IPS DF 4.7 (cell line): ENCODE results near the gene GATA3.
"Not testable (repeated sequence)": the region's sequence is repeated elsewhere in the genome, so short reads cannot be mapped to it uniquely, and the experiment has no call there.

Source experiments
- DNase-seq: peaks from one replicate; pipeline ENCODE4 v3.0.0-alpha.2; 2013; ENCODE audit warnings: low spot score; ENCODE audit errors: extremely low read depth

GATA3 gene

GRCh38 chr10:8054494-8055407 is at the start of gene GATA3:
Gene GATA3, plus strand, starts transcription at chr10:8054688. Its CDS starts 968 bp downstream, at chr10:8055656.
- DNase-seq, result no peak

DNA sequence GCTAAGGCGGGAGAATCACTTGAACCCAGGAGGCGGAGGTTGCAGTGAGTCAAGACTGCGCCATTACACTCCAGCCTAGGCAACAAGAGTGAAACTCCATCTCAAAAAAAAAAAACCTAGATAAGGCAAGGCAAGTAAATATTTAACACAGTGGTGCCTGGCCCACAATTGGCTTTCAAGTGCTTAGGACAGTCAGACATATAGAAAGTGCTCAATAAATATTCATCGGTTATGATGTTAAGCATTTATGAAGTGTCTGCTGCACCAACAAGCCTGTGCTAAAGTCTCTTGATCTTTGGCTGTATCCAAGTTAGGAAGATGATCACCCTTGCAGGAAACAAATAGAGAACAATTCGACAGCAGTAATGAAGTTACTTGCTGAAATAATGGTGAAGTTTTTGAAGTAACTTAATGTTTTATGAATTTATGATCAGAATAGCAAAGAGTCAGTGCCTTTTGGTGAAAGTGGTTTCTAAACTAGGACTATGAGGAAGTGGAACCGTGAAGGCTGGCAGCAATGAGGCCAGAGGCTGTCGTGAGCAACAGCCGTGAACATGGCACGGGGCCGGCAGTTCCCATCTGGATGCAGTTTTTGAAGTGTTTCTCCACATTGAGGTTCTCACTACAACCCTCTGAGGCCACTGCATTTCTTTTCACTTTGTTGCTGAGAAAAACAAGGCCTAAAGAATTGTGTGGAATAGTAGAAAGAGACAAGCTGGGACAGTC is 48.1 kb upstream of the GATA3 start:
- DNase-seq, result no peak

DNA sequence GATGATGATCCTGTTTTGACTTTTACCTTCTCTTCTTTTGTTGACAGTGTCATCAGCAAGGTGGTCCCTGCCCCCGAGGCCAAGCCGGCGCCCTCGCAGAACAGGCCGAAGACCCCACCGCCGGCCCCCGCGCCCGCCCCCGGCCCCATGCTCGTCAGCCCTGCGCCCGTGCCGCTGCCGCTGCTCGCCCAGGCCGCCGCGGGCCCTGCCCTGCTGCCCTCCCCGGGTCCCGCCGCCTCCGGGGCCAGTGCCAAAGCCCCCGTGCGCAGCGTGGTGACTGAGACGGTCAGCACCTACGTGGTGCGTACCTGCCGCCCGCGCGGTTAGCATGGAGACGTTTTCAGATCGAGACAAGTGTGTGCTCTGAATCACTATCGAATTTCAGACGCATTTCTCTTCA is 45.5 kb upstream of the GATA3 start:
- DNase-seq, result no peak

DNA sequence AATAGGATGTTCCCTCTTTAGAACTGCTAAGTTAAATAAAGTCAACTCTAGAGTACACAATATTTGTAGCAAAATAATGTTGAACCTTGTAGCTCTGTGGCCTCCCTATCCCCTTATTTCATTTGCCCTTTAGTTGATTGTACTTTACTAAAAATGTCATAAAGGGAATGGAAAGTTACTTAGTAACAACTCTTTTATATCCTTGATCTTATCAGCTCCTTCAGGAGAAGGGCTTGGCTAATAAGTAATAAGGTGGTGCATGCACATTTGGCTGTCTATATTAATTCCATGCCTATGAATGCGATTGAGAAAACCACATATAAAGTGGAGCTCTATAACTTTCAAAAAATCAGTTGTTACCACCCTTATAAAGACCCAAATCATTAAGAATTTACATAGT is 41.5 kb upstream of the GATA3 start:
- no peak for DNase-seq

DNA sequence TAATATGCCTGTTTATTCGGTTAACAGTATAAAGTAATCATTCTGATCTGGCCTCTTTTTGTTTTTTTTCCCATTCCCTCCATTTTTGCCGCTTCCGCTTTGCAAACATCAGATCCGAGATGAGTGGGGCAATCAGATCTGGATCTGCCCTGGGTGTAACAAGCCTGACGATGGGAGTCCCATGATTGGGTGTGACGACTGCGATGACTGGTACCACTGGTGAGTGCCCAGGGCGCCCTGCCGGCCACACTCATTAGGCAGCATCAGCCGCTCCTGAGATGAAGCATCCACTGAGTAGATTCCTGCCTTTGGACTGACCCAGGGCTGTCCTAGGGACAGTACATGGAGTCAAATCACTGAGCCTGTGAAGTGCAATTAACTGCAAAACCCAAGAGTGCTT is 40.9 kb upstream of the GATA3 start:
- no peak for DNase-seq

DNA sequence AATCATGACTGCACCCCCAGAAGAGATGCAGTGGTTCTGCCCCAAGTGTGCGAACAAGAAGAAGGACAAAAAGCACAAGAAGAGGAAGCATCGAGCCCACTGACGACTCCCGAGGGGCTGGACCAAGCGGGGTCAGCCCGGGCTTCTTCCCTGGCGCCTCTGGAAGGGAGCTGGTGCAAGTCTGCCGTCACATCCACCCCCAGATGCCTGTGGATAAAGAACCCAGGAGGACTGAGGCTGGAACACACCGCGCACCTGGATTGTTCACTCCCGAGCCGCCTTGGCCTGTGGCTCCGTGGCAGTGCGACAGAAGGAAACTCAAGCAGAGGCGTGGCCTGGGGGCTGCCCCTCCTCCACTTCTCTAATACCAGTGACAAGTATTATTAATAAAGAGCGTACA is 39.8 kb upstream of the GATA3 start:
- DNase-seq, result no peak

GRCh38 chr10:8017277-8017676 is 37.2 kb upstream of the GATA3 start:
- DNase-seq, result no peak

DNA sequence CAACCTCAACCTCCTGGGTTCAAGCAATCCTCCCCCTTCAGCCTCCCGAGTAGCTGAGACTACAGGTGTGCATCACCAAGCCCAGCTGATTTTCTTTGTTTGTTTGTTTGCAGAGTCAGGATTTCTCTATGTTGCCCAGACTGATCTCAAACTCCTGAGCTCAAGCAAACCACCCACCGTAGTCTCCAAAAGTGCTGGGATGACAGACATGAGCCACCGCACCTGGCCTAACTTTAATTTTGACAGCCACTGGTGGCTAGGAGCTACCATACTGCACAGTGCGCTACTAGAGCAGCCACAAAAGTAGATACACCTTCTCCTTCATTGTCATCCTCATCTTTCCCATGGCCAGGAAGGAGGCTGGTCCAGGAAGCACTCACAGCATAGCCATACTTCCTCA is 31.2 kb upstream of the GATA3 start:
- DNase-seq, result no peak

DNA sequence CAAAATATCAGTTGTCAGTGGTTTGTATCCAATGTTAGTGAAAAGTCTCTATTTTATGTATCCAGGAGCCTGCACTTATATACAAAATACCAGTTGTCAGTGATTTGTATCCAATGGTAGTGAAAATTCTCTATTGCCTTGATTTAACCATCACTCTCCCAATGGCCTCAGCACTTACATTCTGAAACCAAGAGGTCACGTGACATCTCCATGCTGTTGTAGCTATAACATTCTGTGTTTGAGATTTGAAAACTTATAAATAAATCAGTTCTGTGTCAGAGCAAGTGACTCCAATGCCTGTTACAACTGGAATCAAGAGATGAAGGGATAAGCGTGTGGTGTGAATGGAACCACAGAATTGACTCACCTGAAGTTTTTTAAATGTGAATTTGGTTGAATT is 30.6 kb upstream of the GATA3 start:
- DNase-seq, result no peak

DNA sequence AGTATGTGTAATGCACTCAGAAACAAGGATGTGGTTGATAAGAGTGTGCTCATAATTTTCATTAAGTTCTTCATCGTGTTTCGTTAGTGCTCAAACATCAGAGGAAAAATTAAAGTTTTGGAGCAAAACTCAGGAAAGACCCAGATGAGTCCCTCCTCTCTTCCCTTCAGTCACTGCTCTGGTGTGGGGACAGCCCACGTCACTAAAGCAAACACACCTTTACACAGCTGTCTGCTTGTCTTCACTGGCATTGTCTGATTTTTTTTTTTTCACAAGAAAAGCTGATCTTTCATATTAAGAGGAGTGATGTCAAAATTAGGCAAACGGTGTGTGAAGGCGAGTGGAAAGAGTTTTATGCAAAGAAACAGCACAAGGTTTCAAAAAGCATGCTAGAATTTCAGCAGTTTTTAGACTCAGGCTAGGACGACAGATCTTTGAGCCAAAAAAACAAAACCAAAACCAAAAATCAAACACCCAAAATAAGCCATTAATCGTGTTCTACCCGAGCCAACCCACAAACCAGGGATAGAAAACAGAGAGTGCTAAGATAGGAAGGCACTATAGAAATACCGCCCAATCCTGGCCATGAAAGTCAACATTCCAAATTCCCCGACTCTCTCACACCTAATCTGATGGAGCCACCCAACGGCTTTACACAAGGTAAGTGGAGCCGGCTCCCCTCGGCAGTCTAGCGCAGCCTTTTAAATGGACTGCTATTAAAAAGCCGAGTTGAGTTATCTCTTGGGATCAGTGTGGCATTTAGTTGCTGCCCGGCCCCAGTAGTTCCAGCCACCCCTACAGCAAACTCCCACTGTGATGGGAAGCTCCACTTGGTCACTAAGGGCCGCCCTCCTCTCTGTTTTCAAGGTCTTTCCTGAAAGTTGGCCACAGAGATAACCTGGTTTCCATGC is 27.9 kb upstream of the GATA3 start:
- no peak for DNase-seq

DNA sequence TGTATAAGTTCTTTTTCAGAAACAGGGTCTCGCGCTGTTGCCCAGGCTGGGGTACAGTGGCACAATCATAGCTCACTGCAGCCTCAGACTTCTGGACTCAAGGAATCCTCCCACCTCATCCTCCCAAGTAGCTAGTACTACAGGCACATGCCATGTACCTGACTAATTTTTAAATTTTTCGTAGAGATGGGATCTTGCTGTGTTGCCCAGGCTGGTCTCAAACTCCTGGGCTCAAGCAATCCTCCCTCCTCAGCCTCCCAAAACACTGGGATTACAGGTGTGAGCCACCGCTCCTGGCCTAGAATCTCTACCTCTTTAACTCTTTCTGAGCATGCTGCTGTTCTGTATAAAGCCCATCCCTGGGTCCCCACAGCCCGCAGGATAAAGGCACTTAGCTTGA is 23.3 kb upstream of the GATA3 start:
- not testable (repeated sequence) for DNase-seq

- no peak for DNase-seq
Measured at GRCh38 chr10:8032558-8032957, 21.9 kb upstream of the GATA3 start.

DNA sequence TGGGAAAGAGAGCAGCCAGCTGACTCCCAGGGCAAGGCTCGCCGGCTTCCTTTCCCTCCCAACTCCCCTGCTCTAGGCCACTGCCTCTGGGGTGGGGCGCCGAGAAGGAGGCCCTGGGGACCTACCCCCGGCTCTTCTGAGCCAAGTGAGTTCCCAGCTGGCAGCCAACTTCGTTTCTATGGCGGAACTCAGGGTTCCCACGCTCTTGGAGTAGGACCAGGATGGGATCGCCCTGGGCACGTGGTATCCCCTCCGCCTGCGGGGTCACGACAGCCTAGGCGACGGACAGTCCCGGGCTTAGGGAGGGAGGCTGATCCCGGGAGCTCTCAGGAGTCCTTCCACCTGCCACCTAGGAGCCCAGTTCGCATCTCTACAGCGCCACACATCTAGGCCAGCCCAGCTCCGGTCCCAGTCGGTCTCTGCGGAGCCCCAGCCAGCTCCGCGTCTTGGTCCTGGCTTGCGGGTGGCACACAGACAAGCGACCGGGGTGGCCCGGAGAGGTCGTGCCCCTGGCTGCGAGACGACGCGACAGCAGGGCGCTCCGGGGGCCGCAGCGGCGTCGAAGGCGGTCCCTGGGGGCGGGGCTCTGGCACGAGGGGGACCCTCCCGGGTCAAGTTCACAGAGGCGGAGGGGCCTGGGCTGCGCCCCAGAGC is 20.5 kb upstream of the GATA3 start:
- DNase-seq, result no peak

DNA sequence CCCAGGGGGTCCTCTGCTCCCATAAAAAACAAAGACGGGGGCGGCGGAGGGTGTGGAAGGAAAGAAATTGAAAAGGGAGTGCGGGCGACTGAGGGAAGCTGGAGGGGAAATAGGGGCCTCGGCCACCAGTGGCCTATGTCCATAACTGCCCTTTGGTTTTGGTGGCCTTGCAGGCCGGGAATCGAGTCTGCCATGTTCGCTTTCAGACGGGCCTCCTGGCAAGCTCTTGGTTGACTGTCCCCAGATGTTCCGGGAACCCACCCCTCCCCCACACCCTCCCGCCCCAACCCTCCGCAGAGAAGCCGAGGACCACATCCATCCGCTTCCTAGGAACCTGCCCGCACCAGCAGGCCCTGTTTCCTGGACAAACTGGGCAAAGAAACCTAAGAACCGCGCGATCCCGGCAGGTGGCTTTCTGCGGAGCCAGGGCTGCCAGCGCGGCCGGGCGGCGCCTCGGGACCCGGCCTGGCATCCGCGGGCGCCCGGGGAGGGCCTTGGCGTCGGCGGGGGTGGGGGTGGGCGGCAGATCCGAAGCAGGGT is 20.0 kb upstream of the GATA3 start:
- no peak for DNase-seq

DNA sequence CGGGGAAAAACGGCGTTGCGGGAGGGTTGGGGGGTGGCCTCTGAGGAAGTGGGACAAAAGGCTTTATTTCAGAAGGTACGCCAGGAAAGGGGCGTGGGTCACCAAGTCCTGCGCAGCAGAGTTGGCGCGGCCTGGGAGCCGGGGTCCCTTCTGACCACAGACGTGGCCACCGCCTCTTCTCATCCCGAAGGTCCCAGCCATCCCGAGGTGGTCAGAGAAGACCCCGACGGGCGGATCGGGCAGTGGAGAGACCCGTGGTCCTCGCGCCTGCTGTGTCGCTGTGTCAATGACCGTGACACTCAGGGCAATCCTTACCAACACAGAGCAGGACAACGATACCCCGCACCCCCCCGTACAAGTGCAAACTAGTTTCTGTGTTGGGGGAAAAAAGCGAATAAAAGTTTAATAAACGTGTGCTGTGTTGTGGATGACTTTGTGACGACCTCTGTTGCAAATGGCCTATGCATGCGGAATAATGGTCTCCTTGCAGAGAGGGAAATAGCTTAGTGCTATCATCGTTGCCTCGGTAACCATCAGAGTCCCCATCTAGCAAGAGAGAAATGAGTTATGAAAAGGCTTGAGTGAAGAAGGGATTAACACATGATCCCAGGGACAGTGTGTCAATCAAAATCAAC is 19.4 kb upstream of the GATA3 start:
- DNase-seq, result no peak

DNA sequence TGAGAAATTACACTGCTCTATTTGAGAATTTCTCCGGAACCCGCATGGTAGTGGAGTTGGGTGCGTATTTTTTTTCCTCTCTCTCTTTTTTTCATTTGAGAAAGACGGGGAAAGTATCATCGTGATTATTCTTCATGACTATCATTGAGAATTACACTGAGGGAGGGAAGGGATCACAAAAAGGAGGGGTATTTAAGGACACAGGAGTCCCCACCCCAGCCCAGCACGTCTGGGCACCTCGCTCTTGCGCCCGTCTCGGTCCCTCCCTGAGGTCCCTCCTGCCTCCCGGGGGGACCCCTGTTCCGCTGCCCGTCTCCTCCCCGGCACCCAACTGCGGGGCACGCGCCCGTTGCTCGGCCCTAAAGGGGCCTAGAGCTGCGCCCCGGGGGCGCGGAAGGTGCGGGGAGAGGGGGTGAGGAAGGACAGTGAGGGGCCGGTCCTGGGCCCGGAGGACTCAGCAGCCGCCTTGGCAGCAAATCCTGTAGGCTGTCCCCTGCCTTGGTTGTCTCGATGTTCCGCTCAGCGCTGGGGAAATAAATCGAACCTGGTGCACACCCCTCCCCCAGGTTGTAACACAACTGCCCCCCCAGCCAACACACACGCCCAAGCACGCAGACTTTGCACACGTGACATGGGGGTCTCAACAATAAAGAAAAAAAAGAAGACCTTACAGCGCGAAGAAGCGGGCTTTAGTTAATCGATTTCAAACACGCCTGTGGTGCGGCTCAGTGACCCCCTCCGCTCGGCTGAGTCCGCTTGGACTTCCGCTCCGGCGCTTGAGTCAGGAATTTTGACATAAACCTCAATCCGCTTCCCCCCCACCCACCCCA is 18.6 kb upstream of the GATA3 start:
- DNase-seq, result no peak

DNA sequence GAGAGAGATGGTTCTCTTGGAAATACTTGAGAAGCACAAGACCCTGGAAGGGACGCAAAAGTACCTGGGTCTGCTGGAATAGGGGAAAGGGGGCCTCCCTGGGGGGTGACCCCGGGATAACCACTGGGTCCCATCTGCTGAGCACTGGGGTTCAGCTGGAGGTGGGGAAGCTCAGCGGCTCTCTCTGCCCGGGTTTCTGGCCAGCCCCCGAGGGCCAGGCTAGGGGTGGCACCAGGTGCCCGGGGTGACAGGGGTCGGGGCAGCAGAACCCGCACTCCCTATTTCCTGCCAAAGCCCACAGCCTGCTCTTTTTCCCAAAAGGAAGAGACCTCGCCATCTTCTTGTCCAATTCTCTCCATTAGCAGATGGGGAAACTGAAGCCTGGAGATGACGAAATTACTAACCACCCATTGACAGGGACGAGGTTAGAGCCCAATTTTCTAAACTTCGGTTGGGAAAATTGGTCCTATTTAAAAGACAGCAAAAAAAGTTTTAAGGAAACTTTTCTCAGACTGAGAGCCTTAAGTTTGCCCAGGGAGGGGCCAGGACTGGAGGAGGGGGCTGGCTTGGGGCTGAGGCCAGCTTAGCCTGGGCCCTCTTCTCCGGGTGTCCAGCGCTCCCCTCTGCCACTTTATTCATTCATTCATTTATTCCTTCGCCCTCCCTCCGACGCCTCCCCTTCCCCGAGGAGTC is 17.8 kb upstream of the GATA3 start:
- no peak for DNase-seq

GRCh38 chr10:8037199-8037801 is 17.2 kb upstream of the GATA3 start:
- no peak for DNase-seq
